NT2/D1 (cell line): ENCODE data around the gene CACHD1.

Experiments
- SUZ12 ChIP-seq: IDR thresholded peaks from 2 replicates; pipeline ENCODE4 v1.6.1; 2011; ENCODE audit not compliant: insufficient read length, insufficient read depth; ENCODE audit errors: extremely low read depth
- YY1 ChIP-seq: IDR thresholded peaks from 2 replicates; pipeline ENCODE4 v1.6.1; 2011; ENCODE audit not compliant: insufficient read length, insufficient read depth
- ZNF274 ChIP-seq: IDR thresholded peaks from 2 replicates; pipeline ENCODE4 v1.6.1; 2011; ENCODE audit warnings: mild to moderate bottlenecking, low read depth, low read length

- TF ChIP-seq YY1 (no peak), SUZ12 (no peak), ZNF274 (no peak)
Measured at GRCh38 chr1:64561993-64562392, 92.1 kb downstream of the CACHD1 start.
